ENCODE measurements around the gene BBIP1. TPM values are rescaled to one million over a fixed set of nuclear protein-coding genes. Genes with fewer than 3 reads are reported as not detected.

BBIP1 gene
- total and polyA plus RNA-seq, 3 donors from 2014 or later: 41.8 to 202 (median 57.7) TPM

DNA sequence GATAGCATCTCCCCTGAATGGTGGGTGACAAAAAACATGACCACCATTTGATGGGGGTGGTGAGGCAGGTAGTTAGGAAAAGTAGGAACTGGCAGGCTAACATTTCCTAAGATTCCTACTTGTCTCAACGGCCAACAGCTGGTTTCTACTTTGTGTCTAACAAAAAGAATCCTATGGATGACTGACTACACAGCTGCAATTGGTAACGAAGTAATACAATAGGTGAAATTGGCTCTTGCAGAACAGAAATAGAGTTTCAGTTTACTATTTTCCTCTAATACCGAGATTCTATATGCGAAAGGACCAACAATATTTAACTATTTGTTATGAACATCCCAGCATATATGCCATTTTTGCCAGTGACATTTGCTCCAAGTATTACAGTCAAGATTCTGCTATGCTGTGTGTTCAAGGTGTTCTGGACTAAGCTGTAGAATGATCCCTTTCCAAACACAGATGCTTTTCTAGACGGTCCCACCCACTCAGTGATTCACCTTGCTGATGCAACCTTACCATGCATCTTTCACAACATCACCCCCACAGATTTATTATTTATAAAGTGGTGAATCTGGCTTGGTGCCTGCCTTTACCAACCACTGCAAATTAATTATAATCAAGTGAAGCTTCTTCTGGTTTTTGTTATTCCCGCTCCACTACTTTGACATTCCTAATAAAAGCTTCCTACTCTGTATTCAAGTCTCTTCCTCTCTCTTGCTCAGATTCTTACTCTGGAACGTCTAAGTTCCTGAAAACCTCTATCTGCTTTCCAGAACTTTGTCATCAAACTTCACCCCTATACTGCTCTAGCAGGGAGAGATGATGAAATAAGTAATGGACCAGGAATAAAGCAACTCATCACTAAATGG, 16.8 kb downstream of the BBIP1 start:
- Histone ChIP-seq H3K9me3 (no peaks in the 10 kb centered on the region), H3K4me3 (no peak overlapping the region), H3K27ac (no peak overlapping the region), H3K36me3 (ENCODE audit: low read depth, missing control alignments) (no peaks in the 10 kb centered on the region), H3K27me3 (no peaks in the 10 kb centered on the region), H3K4me1 (no peaks in the 10 kb centered on the region)
- 69 to 75% methylated on average over 7 of the region's 7 CpGs for WGBS, 2 donors
- no peak for TF ChIP-seq POLR2A (IDR thresholded peaks at IDR 0.05)
- TF ChIP-seq, protein P1, sequence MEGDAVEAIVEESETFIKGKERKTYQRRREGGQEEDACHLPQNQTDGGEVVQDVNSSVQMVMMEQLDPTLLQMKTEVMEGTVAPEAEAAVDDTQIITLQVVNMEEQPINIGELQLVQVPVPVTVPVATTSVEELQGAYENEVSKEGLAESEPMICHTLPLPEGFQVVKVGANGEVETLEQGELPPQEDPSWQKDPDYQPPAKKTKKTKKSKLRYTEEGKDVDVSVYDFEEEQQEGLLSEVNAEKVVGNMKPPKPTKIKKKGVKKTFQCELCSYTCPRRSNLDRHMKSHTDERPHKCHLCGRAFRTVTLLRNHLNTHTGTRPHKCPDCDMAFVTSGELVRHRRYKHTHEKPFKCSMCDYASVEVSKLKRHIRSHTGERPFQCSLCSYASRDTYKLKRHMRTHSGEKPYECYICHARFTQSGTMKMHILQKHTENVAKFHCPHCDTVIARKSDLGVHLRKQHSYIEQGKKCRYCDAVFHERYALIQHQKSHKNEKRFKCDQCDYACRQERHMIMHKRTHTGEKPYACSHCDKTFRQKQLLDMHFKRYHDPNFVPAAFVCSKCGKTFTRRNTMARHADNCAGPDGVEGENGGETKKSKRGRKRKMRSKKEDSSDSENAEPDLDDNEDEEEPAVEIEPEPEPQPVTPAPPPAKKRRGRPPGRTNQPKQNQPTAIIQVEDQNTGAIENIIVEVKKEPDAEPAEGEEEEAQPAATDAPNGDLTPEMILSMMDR (IDR thresholded peaks at IDR 0.05): no peak
- intact Hi-C loops (cut with DNase I; ENCODE audit: low total_unique reads): no loop called here
- DNase-seq: no peak

DNA sequence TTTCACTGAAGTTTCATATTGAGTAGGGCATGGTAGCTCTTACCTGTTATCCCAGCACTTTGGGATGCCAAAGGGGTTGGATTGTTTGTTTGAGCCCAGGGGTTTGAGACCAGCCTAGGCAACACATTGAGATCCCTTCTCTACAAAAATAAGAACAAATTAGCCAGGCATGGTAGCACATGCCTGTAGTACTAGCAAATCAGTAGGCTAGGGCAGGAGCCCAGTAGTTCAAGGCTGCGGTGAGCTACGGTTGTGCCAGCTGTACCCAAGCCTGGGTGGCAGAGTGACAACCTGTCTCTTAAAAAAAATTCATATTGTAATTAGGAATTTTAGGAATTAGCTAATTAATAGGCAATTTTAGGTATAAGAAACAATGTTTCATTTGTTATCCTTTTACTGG, 18.0 kb downstream of the BBIP1 start:
- Histone ChIP-seq H3K4me3 (no peak overlapping the region), H3K36me3 (ENCODE audit: low read depth, missing control alignments) (no peaks in the 10 kb centered on the region), H3K27ac (no peak overlapping the region), H3K4me1 (no peaks in the 10 kb centered on the region), H3K27me3 (no peaks in the 10 kb centered on the region), H3K9me3 (no peaks in the 10 kb centered on the region)
- intact Hi-C loops (cut with DNase I; ENCODE audit: low total_unique reads): no loop called here
- no peak for DNase-seq
- 83 to 85% methylated on average over 2 of the region's 2 CpGs for WGBS, 2 donors
- TF ChIP-seq POLR2A (IDR thresholded peaks at IDR 0.05): no peak
- TF ChIP-seq, protein P1 (IDR thresholded peaks at IDR 0.05): no peak

DNA sequence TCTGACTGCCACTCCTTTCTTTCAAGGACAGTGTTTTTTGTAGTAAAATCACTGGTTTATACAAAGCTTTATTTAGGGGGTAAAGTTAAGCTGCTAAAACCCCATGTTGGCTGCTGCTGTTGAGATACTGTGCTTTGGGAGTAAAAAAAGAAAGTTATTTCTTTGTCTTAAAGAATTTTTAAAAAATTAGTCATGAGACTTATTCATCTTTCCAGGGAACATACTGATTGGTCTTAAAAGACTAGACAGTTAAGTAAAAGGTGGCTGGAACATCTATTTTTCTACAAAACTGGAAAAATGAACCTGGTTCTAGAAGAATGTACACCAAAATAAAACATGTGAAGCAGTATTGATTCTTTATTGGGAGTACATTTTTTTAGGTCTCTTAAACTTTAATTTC, 20.6 kb downstream of the BBIP1 start:
- Histone ChIP-seq H3K36me3 (ENCODE audit: low read depth, missing control alignments) (no peaks in the 10 kb centered on the region), H3K9me3 (no peaks in the 10 kb centered on the region), H3K27me3 (no peaks in the 10 kb centered on the region), H3K4me3 (no peak overlapping the region), H3K4me1 (no peaks in the 10 kb centered on the region), H3K27ac (no peak overlapping the region)
- no peak for TF ChIP-seq POLR2A (IDR thresholded peaks at IDR 0.05)
- TF ChIP-seq, protein P1 (IDR thresholded peaks at IDR 0.05): no peak
- DNase-seq: no peak
- intact Hi-C loops (cut with DNase I; ENCODE audit: low total_unique reads): no loop called here

DNA sequence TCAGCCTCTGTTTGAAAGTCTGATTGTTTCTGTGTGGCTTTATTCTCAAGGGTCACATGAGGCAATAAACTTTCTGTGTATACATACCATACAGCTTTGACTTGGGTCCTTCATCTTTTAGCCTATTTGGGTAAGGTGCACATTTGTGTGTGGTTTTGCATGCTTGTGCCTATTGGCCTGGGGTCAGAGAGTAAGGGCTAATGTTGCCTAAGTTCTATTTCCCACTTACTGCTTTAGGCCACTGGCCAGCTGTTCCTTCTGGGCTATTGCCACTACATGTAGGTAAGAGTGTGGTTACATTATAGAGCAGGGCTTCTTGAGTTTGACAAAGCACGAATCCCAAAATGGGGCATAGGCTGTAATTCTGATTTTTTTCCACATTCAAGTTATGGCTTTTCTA, 21.8 kb downstream of the BBIP1 start:
- intact Hi-C loops (cut with DNase I; ENCODE audit: low total_unique reads): no loop called here
- no peaks in the 10 kb centered on the region for H3K9me3 ChIP-seq
- no peak overlapping the region for H3K4me3 ChIP-seq
- no peaks in the 10 kb centered on the region for H3K4me1 ChIP-seq
- DNase-seq: no peak
- H3K27me3 ChIP-seq: no peaks in the 10 kb centered on the region
- H3K36me3 ChIP-seq (ENCODE audit: low read depth, missing control alignments): no peaks in the 10 kb centered on the region
- WGBS, 2 donors: 82% methylated on average over 1 of the region's 1 CpG
- no peak for TF ChIP-seq POLR2A (IDR thresholded peaks at IDR 0.05)
- TF ChIP-seq, protein P1 (IDR thresholded peaks at IDR 0.05): no peak
- H3K27ac ChIP-seq: no peak overlapping the region
